Tibial nerve (tissue), 4 donors: Measurements from ENCODE around the gene APOL6. TPM values are rescaled to one million over a fixed set of nuclear protein-coding genes. Genes with fewer than 3 reads are reported as not detected.

ENCODE experiments used
- DNase-seq, 2 donors: peaks; one replicate each; pipeline ENCODE4 v3.0.0-alpha.2; 2019; ENCODE audit warnings: low spot score in 2 of 2
- H3K27ac ChIP-seq, 4 donors: fragments of 200-600 bp; sonication (generic) in 3 of 4; one replicate each; pipeline ENCODE4 v1.5.1; 2017 to 2019; ENCODE audit warnings: mild to moderate bottlenecking in 1 of 4
- H3K27me3 ChIP-seq, 2 donors: fragments of 200-600 bp; sonication (generic) in 1 of 2; one replicate each; pipeline versions ENCODE4 v1.5.1 to v1.6.0; 2017 to 2019
- H3K36me3 ChIP-seq, 3 donors: fragments of 200-600 bp; sonication (generic); one replicate each; pipeline ENCODE4 v1.5.1; 2018 to 2019
- H3K4me1 ChIP-seq, 4 donors: fragments of 200-600 bp; sonication (generic) in 3 of 4; one replicate each; pipeline ENCODE4 v1.5.1; 2017 to 2019
- H3K4me3 ChIP-seq, 4 donors: fragments of 200-600 bp; sonication (generic) in 3 of 4; one replicate each; pipeline ENCODE4 v1.5.1; 2017 to 2019; ENCODE audit warnings: mild to moderate bottlenecking in 1 of 4, moderate library complexity in 1 of 4
- H3K9me3 ChIP-seq, 4 donors: fragments of 200-600 bp; sonication (generic) in 3 of 4; one replicate each; pipeline ENCODE4 v1.5.1; 2017 to 2019
- CTCF ChIP-seq, 5 experiments: fragments of 200-600 bp in 3 of 5; fragments of 450-650 bp in 2 of 5; sonication (generic) in 3 of 5; IDR thresholded peaks; one replicate each; pipeline ENCODE4 v1.5.1; 2016 to 2019; ENCODE audit warnings: antibody characterized with exemption in 5 of 5, mild to moderate bottlenecking in 3 of 5, moderate library complexity in 2 of 5
- EP300 ChIP-seq, 2 donors: sonication (generic); formaldehyde crosslinking; IDR thresholded peaks; one replicate each; pipeline ENCODE4 v1.6.1; 2017; ENCODE audit warnings: antibody characterized with exemption in 2 of 2, mild to moderate bottlenecking in 1 of 2
- POLR2A ChIP-seq, 2 donors: fragments of 450-650 bp; IDR thresholded peaks; one replicate each; pipeline ENCODE4 v1.6.1; 2017; ENCODE audit warnings: antibody characterized with exemption in 2 of 2, mild to moderate bottlenecking in 2 of 2, moderate library complexity in 2 of 2
- WGBS, 2 donors: methylation state at CpG; one replicate each; pipeline ENCODE4 v1.1.5; 2018; 5-methylcytosine and 5-hydroxymethylcytosine counted together
- total RNA-seq, 4 donors: library from RNA; depleted of rRNA; stranded (reverse); fragments of >200 nt; gene quantifications; one replicate each; pipeline ENCODE4 v1.1.0, GENCODE V29; 2016

Gene APOL6
- total RNA-seq, 4 donors from 2014 or later: 9.2 to 24.9 (median 19.6) TPM

GRCh38 chr22:35617137-35617755 lies 31.0 kb upstream of the APOL6 start, which contains the start of gene MB:
Gene MB (minus strand): TSS chr22:35617329. CDS start chr22:35617257, 72 bp downstream.
- H3K27ac ChIP-seq: no peak within 1 kb of the TSS
- no peaks in the 10 kb centered on the region for H3K36me3 ChIP-seq
- DNase-seq: no peak
- 75 to 76% methylated on average over 16 of the region's 16 CpGs for WGBS, 2 donors
- H3K9me3 ChIP-seq: no peaks in the 10 kb centered on the region
- H3K4me3 ChIP-seq: no peak within 1 kb of the TSS
- no peak for TF ChIP-seq POLR2A (IDR thresholded peaks at IDR 0.05)
- no peak for TF ChIP-seq EP300 (IDR thresholded peaks at IDR 0.05)
- no peak for TF ChIP-seq CTCF (IDR thresholded peaks at IDR 0.05)
- H3K27me3 ChIP-seq: no peaks in the 10 kb centered on the region
- peaks cover 0 to 6% (median 0%) of the 10 kb centered on the region in 4 donors for H3K4me1 ChIP-seq

GRCh38 chr22:35618427-35619223 lies 29.6 kb upstream of the APOL6 start:
- TF ChIP-seq EP300 (IDR thresholded peaks at IDR 0.05) (no peak), CTCF (IDR thresholded peaks at IDR 0.05) (no peak), POLR2A (IDR thresholded peaks at IDR 0.05) (no peak)
- Histone ChIP-seq H3K4me1 (peaks cover 0 to 16% (median 0%) of the 10 kb centered on the region in 4 donors), H3K36me3 (no peaks in the 10 kb centered on the region), H3K27me3 (no peaks in the 10 kb centered on the region), H3K9me3 (no peaks in the 10 kb centered on the region), H3K27ac (no peak overlapping the region), H3K4me3 (no peak overlapping the region)
- DNase-seq: no peak
- 91 to 94% methylated on average over 1 of the region's 1 CpG for WGBS, 2 donors

- no peak for DNase-seq
- H3K27ac ChIP-seq: no peak overlapping the region
- peaks cover 0 to 16% (median 0%) of the 10 kb centered on the region in 4 donors for H3K4me1 ChIP-seq
- no peaks in the 10 kb centered on the region for H3K27me3 ChIP-seq
- WGBS, 2 donors: 85 to 89% methylated on average over 13 of the region's 13 CpGs
- H3K36me3 ChIP-seq: no peaks in the 10 kb centered on the region
- H3K9me3 ChIP-seq: no peaks in the 10 kb centered on the region
- H3K4me3 ChIP-seq: no peak overlapping the region
- no peak for TF ChIP-seq POLR2A (IDR thresholded peaks at IDR 0.05)
Observed at GRCh38 chr22:35619336-35620094, 28.7 kb upstream of the APOL6 start.

- no peaks in the 10 kb centered on the region for H3K36me3 ChIP-seq
- peaks cover 0 to 16% (median 0%) of the 10 kb centered on the region in 4 donors for H3K4me1 ChIP-seq
- H3K27me3 ChIP-seq: no peaks in the 10 kb centered on the region
- H3K27ac ChIP-seq: no peak overlapping the region
- no peak for DNase-seq
- TF ChIP-seq EP300 (IDR thresholded peaks at IDR 0.05): no peak
- TF ChIP-seq POLR2A (IDR thresholded peaks at IDR 0.05): no peak
- no peak for TF ChIP-seq CTCF (IDR thresholded peaks at IDR 0.05)
- 70 to 75% methylated on average over 15 of the region's 15 CpGs for WGBS, 2 donors
- H3K4me3 ChIP-seq: no peak overlapping the region
- H3K9me3 ChIP-seq: no peaks in the 10 kb centered on the region
Observed at GRCh38 chr22:35620624-35621251, 27.5 kb upstream of the APOL6 start.

GRCh38 chr22:35621451-35621850 lies 26.8 kb upstream of the APOL6 start:
- 75 to 78% methylated on average over 6 of the region's 6 CpGs for WGBS, 2 donors
- no peak for DNase-seq
- no peak overlapping the region for H3K27ac ChIP-seq
- no peak for TF ChIP-seq POLR2A (IDR thresholded peaks at IDR 0.05)
- no peak for TF ChIP-seq CTCF (IDR thresholded peaks at IDR 0.05)
- no peak for TF ChIP-seq EP300 (IDR thresholded peaks at IDR 0.05)
- no peaks in the 10 kb centered on the region for H3K27me3 ChIP-seq
- no peak overlapping the region for H3K4me3 ChIP-seq
- H3K4me1 ChIP-seq: peaks cover 0 to 16% (median 0%) of the 10 kb centered on the region in 4 donors
- H3K36me3 ChIP-seq: no peaks in the 10 kb centered on the region
- H3K9me3 ChIP-seq: no peaks in the 10 kb centered on the region
